ENCODE results near the gene REPIN1. TPM values are rescaled to one million over a fixed set of nuclear protein-coding genes. Genes with fewer than 3 reads are reported as not detected.
A peak's percentile ranks its signal among the peaks of the same experiment; 100 is the strongest.

The REPIN1 gene
- total and polyA plus RNA-seq, 9 of the 15 experiments (the other 6 are each of a cell fraction or from before 2014, with no cell fraction given), result 8.1 to 283 (median 94.3) TPM

- TF ChIP-seq KDM1A (IDR thresholded peaks at IDR 0.05) (peak in 1 of 2 experiments; percentile 66; a peak in 1 of 4 replicates), RUNX1 (IDR thresholded peaks at IDR 0.05; ENCODE audit: low read depth) (no peak; the same call in 1 of the 2 replicates), LCOR (CRISPR knock-in tag; IDR thresholded peaks at IDR 0.05) (no peak; the same call in 1 of the 2 replicates), STAT5A (IDR thresholded peaks at IDR 0.05; ENCODE audit: borderline replicate concordance, low read length) (no peak), OTX1 (CRISPR knock-in tag; IDR thresholded peaks at IDR 0.05) (peak; percentile 65; the same call in 1 of the 2 replicates), NFIC (IDR thresholded peaks at IDR 0.05) (peak; percentile 79), AFF4 (CRISPR knock-in tag; IDR thresholded peaks at IDR 0.05) (peak; percentile 2), ZKSCAN1 (IDR thresholded peaks at IDR 0.05; ENCODE audit: low read depth, low read length) (peak; percentile 3; the same call in 1 of the 2 replicates), ZC3H4 (CRISPR knock-in tag; IDR thresholded peaks at IDR 0.05; ENCODE audit: borderline replicate concordance) (no peak), ZNF740 (CRISPR knock-in tag; IDR thresholded peaks at IDR 0.05) (peak; percentile 90), ZNF740 (tag; IDR thresholded peaks at IDR 0.05) (no peak; a peak in 1 of 4 replicates), HMG20A (CRISPR knock-in tag; conservative IDR thresholded peaks at IDR 0.05) (no peak), MYBL2 (IDR thresholded peaks at IDR 0.05; ENCODE audit: low read depth) (no peak), MYBL2 (CRISPR knock-in tag; IDR thresholded peaks at IDR 0.05; ENCODE audit: borderline replicate concordance) (no peak), ZBTB49 (CRISPR knock-in tag; IDR thresholded peaks at IDR 0.05; ENCODE audit: borderline replicate concordance) (no peak), ZNF133 (CRISPR knock-in tag; IDR thresholded peaks at IDR 0.05) (no peak), CXXC5 (CRISPR knock-in tag; IDR thresholded peaks at IDR 0.05) (no peak), ZBTB1 (CRISPR knock-in tag; IDR thresholded peaks at IDR 0.05; ENCODE audit: borderline replicate concordance, low read depth) (0 out of 2 replicates have a peak, but pooled peaks have one; percentile 45), CGGBP1 (CRISPR knock-in tag; IDR thresholded peaks at IDR 0.05) (0 out of 2 replicates have a peak, but pooled peaks have one; percentile 10), LARP7 (IDR thresholded peaks at IDR 0.05) (peak; percentile 64; the same call in 1 of the 2 replicates), ARHGAP35 (IDR thresholded peaks at IDR 0.05; ENCODE audit: partially characterized antibody) (peak; percentile 39), ATF1 (CRISPR knock-in tag; IDR thresholded peaks at IDR 0.05) (no peak), ATF1 (tag; IDR thresholded peaks at IDR 0.05) (peak; percentile 86)
Measured at GRCh38 chr7:150405584-150406311, 37.1 kb downstream of the REPIN1 start (continued).

Data from K562 (cell line).